Memory B cell (primary cell): ENCODE results near the gene TBX18.

Source experiments
- ATAC-seq: fragments of 150-1000 bp; cut with Tn5 transposase; 2 replicates; pipeline ENCODE4 v1.10.0; 2021; ENCODE audit warnings: low read depth, mild to moderate bottlenecking, moderate library complexity
- DNase-seq, 2 donors: peaks; one replicate each; pipeline ENCODE4 v3.0.0; 2022; ENCODE audit warnings: low spot score in 2 of 2
- H3K27ac Mint-ChIP-seq: one replicate; pipeline ENCODE4 v1.8.0; 2022; ENCODE audit warnings: mild to moderate bottlenecking, moderate library complexity, mixed read lengths
- H3K27me3 Mint-ChIP-seq: one replicate; pipeline ENCODE4 v1.8.0; 2022; ENCODE audit warnings: mixed read lengths
- H3K36me3 Mint-ChIP-seq: one replicate; pipeline ENCODE4 v1.8.0; 2022; ENCODE audit warnings: mild to moderate bottlenecking, mixed read lengths
- H3K4me1 Mint-ChIP-seq: one replicate; pipeline ENCODE4 v1.8.0; 2022; ENCODE audit warnings: mixed read lengths
- H3K4me3 Mint-ChIP-seq: one replicate; pipeline ENCODE4 v1.8.0; 2022; ENCODE audit warnings: mild to moderate bottlenecking, moderate library complexity, mixed read lengths
- H3K9me3 Mint-ChIP-seq: one replicate; pipeline ENCODE4 v1.8.0; 2022; ENCODE audit warnings: mixed read lengths

TBX18 gene

GRCh38 chr6:84696166-84696565 lies 68.2 kb downstream of the TBX18 start:
- H3K27me3 Mint-ChIP-seq: no peaks in the 10 kb centered on the region

GRCh38 chr6:84691978-84692623 lies 72.3 kb downstream of the TBX18 start:
- Mint-ChIP-seq H3K36me3 (no peaks in the 10 kb centered on the region), H3K9me3 (peaks cover 2% of the 10 kb centered on the region), H3K27ac (no peak overlapping the region), H3K4me1 (no peaks in the 10 kb centered on the region), H3K4me3 (no peak overlapping the region), H3K27me3 (no peaks in the 10 kb centered on the region)
- no peak for DNase-seq
- no peak for ATAC-seq

More at GRCh38 chr6:84696166-84696565, 68.2 kb downstream of the TBX18 start:
- no peak overlapping the region for H3K4me3 Mint-ChIP-seq
- H3K9me3 Mint-ChIP-seq: peaks cover 2% of the 10 kb centered on the region
- ATAC-seq (no peak), DNase-seq (no peak)
- H3K27ac Mint-ChIP-seq: no peak overlapping the region
- H3K36me3 Mint-ChIP-seq: no peaks in the 10 kb centered on the region
- H3K4me1 Mint-ChIP-seq: no peaks in the 10 kb centered on the region

- DNase-seq: no peak
- Mint-ChIP-seq H3K4me3 (no peak overlapping the region), H3K4me1 (no peaks in the 10 kb centered on the region), H3K36me3 (no peaks in the 10 kb centered on the region), H3K27me3 (no peaks in the 10 kb centered on the region), H3K9me3 (peaks cover 2% of the 10 kb centered on the region), H3K27ac (no peak overlapping the region)
- no peak for ATAC-seq
These were observed 76.1 kb downstream of the TBX18 start for GRCh38 chr6:84688141-84688873.

GRCh38 chr6:84687431-84687830 lies 77.0 kb downstream of the TBX18 start:
- no peaks in the 10 kb centered on the region for H3K27me3 Mint-ChIP-seq
- H3K27ac Mint-ChIP-seq: no peak overlapping the region
- ATAC-seq: no peak
- no peak for DNase-seq
- H3K4me1 Mint-ChIP-seq: no peaks in the 10 kb centered on the region
- H3K36me3 Mint-ChIP-seq: no peaks in the 10 kb centered on the region
- no peak overlapping the region for H3K4me3 Mint-ChIP-seq
- H3K9me3 Mint-ChIP-seq: peaks cover 2% of the 10 kb centered on the region

- no peak overlapping the region for H3K27ac Mint-ChIP-seq
- H3K9me3 Mint-ChIP-seq: peaks cover 2% of the 10 kb centered on the region
- H3K36me3 Mint-ChIP-seq: no peaks in the 10 kb centered on the region
- no peak for DNase-seq
- ATAC-seq: no peak
- no peaks in the 10 kb centered on the region for H3K27me3 Mint-ChIP-seq
- H3K4me1 Mint-ChIP-seq: no peaks in the 10 kb centered on the region
- no peak overlapping the region for H3K4me3 Mint-ChIP-seq
These were observed 78.3 kb downstream of the TBX18 start for GRCh38 chr6:84685983-84686584.

DNA sequence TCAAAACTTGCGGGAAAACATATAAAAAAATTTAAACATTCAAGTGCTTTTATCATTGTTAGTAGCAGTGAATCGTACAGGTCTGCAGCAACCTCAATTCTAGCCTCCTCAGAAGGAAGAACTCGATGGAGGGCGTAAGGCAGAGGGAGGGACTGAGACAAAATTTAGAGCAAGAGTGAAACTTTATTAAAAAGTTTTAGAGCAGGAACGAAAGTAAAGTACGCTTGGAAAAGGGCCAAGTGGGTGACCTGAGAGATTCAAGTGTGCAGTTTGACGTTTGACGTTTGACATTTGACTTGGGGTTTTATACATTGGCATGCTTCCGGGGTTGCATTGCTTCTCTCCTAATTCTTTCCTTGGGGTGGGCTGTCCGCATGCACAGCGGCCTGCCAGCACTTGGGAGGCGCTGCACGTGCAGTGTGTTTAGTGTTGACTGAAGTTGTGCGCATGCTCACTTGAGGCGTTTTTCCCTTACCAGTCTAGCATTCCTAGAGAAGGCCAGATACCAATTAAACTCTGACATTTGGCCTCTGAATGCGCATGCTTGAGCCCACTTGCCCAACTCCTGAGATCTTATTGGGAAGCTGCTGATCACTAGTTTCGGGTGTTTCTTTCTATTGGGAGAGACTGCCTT lies 82.6 kb downstream of the TBX18 start:
- Mint-ChIP-seq H3K4me3 (no peak overlapping the region), H3K27me3 (no peaks in the 10 kb centered on the region), H3K4me1 (no peaks in the 10 kb centered on the region), H3K9me3 (no peaks in the 10 kb centered on the region), H3K27ac (no peak overlapping the region), H3K36me3 (no peaks in the 10 kb centered on the region)
- no peak for DNase-seq
- no peak for ATAC-seq

DNA sequence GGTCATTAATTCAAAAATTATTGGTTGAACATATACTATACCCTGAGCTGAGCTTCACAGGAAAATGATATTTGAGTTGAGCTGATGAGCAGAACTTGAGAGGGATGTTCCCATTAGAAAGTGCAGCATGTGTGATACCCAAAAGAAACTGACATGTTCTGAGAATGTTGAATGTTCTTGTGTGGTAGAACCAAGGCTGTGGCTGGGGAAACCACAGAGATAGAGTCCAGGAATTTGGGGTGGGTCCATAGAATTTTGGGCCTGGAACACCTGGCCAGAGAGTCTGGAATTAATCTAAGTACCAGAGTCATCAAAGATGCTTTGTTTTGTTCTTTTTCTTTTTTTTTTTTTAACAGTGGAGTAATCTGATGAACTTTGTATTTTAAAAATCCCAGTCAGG lies 88.7 kb downstream of the TBX18 start:
- Mint-ChIP-seq H3K4me1 (no peaks in the 10 kb centered on the region), H3K4me3 (no peak overlapping the region), H3K36me3 (no peaks in the 10 kb centered on the region), H3K27ac (no peak overlapping the region), H3K9me3 (peaks cover 4% of the 10 kb centered on the region), H3K27me3 (no peaks in the 10 kb centered on the region)
- ATAC-seq (no peak), DNase-seq (no peak)

GRCh38 chr6:84674395-84674794 lies 90.0 kb downstream of the TBX18 start:
- ATAC-seq: no peak
- Mint-ChIP-seq H3K9me3 (peaks cover 4% of the 10 kb centered on the region), H3K4me3 (no peak overlapping the region)

DNA sequence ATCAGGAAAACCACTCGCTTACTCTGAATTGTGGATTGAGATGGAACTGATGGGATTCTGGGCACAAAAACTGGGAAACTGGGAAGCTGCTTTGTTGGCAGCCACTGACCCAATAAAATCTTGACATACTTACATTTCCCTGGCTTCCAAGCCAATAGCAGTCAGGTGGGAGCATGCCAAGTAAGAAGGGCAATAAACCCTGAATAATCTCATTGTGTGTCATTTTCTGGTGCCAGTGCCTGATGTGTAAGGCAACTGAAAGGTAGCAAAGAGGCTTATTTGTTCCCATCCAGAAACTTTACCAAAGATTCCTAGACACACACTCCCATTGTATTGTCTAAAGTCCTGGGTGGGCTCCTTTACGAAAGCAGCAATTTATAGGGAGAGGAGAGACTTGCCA lies 93.2 kb downstream of the TBX18 start:
- Mint-ChIP-seq H3K27me3 (no peaks in the 10 kb centered on the region), H3K36me3 (no peaks in the 10 kb centered on the region), H3K4me1 (no peaks in the 10 kb centered on the region), H3K9me3 (peaks cover 3% of the 10 kb centered on the region), H3K27ac (no peak overlapping the region), H3K4me3 (no peak overlapping the region)
- ATAC-seq (no peak), DNase-seq (no peak)

More at GRCh38 chr6:84674395-84674794, 90.0 kb downstream of the TBX18 start:
- Mint-ChIP-seq H3K4me1 (no peaks in the 10 kb centered on the region), H3K27me3 (no peaks in the 10 kb centered on the region), H3K36me3 (no peaks in the 10 kb centered on the region), H3K27ac (no peak overlapping the region)
- no peak for DNase-seq

DNA sequence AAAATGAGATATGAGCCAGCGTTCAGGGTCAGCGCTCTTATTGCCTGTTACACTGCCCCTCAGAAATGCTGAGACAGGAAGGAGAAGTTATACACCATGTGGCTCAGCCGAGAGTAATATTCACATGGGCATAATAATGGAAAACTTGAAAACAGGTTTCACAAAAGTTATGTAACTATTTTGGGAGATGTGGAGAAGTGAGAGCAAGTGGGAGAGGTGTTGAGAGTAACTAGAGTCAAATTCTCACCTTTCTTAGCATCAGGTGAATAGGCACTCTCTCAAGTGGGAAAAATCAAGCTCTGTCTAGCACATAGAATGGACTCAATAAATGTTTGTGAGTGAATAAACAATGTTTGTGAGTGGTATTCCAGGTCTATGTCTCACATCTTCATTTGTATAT lies 94.5 kb downstream of the TBX18 start:
- Mint-ChIP-seq H3K27ac (no peak overlapping the region), H3K36me3 (no peaks in the 10 kb centered on the region), H3K4me1 (no peaks in the 10 kb centered on the region), H3K4me3 (no peak overlapping the region), H3K9me3 (peaks cover 3% of the 10 kb centered on the region), H3K27me3 (no peaks in the 10 kb centered on the region)
- DNase-seq: no peak
- ATAC-seq: no peak

DNA sequence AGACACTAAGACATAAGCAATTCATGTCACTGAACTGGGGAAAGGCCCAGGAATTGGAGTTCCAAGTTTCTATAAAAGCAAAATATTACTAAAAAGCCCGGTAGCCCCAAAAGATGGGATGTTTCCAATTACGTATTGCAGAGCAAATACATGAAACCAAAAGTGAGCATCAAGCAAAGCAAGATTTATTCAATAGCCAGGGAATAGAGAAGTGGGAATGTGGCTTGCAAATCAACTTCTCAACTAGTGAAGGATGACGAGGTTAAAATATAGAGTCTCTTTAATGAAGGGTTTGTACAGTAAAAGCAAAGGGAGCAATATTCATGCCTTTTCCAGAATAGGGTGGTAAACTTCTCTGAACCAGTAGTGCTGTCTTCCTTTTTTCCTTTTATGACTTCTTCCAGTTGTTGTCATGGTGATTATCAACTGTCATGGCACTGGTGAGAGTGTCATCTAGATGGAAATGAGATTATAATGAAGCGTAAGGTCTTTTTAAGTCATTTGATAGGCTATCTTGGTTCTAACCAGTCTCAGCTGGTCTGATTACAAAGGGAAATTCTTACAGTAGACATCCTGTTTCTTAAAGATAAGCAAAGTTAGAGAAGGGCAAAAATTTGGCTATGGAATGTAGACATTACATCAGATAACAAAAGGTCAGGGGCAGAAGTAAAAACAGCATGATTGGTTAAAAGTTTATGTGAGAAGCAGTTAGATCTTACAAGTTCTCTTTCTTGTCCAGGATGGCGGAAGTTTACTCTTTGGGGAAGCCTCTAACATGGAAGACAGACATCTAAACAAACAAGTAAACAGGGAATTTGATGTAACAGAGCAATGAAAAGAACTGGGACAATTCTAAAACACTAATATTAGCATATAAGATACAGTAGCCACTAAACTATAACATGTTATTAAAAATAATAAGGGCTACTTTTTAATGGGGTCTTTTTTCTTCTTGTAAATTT lies 96.9 kb downstream of the TBX18 start:
- DNase-seq: no peak

DNA sequence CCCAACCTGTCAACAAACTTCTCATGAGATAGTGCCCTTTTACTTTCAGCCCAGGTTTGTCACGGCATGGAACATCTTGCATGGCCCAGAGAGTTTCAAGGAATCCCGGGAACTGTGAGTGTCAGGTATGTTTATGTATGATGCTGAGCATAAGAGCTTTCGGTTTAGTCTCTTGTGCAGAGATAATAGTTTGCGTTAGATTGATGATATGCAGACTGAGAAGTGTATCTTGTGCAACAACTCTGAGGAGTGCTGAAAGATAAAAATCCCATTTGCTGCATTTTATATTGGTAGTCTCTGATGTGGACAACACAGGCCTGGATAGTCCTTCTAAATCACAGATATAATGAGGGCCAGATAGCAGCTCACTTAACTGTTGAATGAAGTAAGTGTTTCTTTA lies 99.0 kb downstream of the TBX18 start:
- Mint-ChIP-seq H3K4me3 (no peak overlapping the region), H3K9me3 (peaks cover 3% of the 10 kb centered on the region), H3K27ac (no peak overlapping the region), H3K36me3 (no peaks in the 10 kb centered on the region), H3K27me3 (no peaks in the 10 kb centered on the region), H3K4me1 (no peaks in the 10 kb centered on the region)
- no peak for ATAC-seq
- no peak for DNase-seq

More for the DNA sequence above, 96.9 kb downstream of the TBX18 start:
- Mint-ChIP-seq H3K27me3 (no peaks in the 10 kb centered on the region), H3K27ac (no peak overlapping the region), H3K4me3 (no peak overlapping the region), H3K36me3 (no peaks in the 10 kb centered on the region), H3K4me1 (no peaks in the 10 kb centered on the region), H3K9me3 (peaks cover 3% of the 10 kb centered on the region)
- no peak for ATAC-seq

- Mint-ChIP-seq H3K9me3 (peaks cover 3% of the 10 kb centered on the region), H3K27ac (no peak overlapping the region), H3K4me1 (no peaks in the 10 kb centered on the region), H3K36me3 (no peaks in the 10 kb centered on the region), H3K27me3 (no peaks in the 10 kb centered on the region), H3K4me3 (no peak overlapping the region)
- no peak for DNase-seq
- ATAC-seq: no peak
These were observed 100.5 kb downstream of the TBX18 start for GRCh38 chr6:84663866-84664265.
